ENCODE measurements around the gene RHOBTB3. TPM values are rescaled to one million over a fixed set of nuclear protein-coding genes. Genes with fewer than 3 reads are reported as not detected.

The RHOBTB3 gene
- total and polyA plus RNA-seq, 10 of the 15 experiments (the other 5 are each of a cell fraction or from before 2014, with no cell fraction given), result 3.6 to 42.8 (median 8.4) TPM

GRCh38 chr5:95720094-95720786, 10.9 kb upstream of the RHOBTB3 start (continued):
- TF ChIP-seq BCLAF1 (IDR thresholded peaks at IDR 0.05), result no peak
- no peak for TF ChIP-seq EED (IDR thresholded peaks at IDR 0.05; ENCODE audit: low read depth)
- TF ChIP-seq NFYA (IDR thresholded peaks at IDR 0.05; ENCODE audit: borderline replicate concordance, low read depth, low read length), result no peak
- no peak for TF ChIP-seq MLLT1 (IDR thresholded peaks at IDR 0.05)
- no peak for TF ChIP-seq ZBTB11 (CRISPR knock-in tag; IDR thresholded peaks at IDR 0.05)
- no peak for TF ChIP-seq CHD1 (IDR thresholded peaks at IDR 0.05; ENCODE audit: low read depth, low read length)
- TF ChIP-seq PKNOX1 (IDR thresholded peaks at IDR 0.05), result no peak
- no peak for TF ChIP-seq TCF3 (IDR thresholded peaks at IDR 0.05; ENCODE audit: borderline replicate concordance, insufficient read depth, low read depth, low read length)
